HG03060 (cell line): Measurements from ENCODE around the gene C19orf25.

ENCODE experiments used
- ATAC-seq: cut with Tn5 transposase; IDR thresholded peaks from one replicate; pipeline ENCODE4 v1.9.1; 2021; ENCODE audit warnings: low read depth, moderate number of reproducible peaks; ENCODE audit not compliant: unreplicated experiment

Gene C19orf25

DNA sequence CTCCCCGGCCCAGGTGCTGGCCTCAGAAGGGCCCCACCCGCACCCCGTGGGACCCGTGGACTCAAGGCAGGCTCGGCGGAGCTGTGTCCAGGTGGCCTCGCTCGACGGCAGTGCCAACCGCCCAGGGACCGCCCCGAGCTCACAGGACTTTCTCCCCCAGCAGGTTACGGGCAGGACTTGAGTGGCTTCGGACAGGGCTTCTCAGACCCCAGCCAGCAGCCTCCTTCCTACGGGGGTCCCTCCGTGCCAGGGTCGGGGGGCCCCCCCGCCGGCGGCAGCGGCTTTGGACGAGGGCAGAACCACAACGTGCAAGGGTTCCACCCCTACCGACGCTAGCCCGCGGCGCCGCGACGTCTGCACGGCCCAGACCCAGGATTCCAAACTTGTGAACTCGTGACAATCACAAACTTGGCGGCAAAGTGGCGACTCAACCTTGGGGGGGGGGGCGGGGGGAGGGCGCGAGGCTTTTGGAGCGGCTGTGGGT lies 44.4 kb downstream of the C19orf25 start:
- no peak for ATAC-seq

DNA sequence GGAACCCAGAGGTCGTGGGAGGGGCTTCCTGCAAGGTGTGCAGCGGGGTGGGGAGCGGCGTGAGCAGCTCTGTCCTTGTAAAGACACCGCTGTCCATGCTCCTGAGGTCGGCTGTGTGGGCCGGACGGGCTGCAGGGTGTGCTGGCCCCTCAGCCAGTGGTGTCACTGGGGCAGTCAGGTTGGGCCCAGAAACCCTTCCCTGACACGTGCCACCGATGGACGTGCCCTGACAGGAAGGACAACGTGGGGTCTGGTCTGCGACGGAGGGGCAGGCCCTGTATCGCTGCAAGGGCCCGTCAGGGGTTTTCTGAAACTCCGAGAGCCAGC lies 45.0 kb downstream of the C19orf25 start:
- ATAC-seq: no peak

DNA sequence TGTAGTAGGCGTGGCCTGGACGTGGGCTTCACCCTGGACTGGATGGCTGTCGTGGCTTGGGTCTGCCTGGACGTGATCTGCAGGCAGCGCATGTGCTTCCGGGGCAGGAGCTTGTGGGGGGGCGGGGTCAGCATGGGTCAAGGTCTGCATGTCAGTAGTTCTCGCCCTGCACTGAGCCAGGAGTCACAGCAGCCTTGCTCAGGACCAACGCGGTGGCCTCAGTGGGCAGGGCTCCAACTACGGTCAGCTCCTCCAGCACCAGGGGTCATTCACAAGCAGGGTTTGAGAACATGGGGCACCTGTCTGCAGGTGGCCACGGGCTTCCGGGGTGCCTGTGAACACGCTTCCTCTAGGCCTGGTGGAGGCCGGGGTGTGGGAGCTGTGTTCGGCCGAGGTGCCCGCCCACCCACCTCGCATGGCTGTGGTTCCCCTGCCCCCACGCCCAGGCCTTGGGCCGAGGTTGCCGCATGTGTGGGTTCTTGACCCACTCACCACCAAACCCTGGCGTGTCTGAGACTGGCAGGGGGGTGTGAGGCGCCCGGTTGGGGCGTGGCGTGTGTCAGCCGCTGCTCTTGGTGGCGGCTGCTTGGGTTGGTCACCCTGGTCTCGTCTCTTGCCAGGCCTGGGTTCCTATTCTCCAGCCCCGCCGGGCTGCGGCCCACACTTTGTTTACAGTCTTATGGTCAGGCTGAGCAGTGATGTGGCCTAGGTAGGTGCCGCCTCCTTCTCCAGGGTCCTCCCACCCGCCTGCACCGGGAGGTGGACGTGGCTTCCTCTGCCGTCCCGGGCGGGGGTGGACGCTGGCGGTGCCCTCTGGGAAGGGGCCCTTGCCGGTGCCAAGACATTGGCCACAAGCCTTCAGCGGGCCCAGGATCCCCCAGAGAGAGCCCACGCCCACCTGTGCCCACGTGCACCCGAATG lies 45.6 kb downstream of the C19orf25 start:
- no peak for ATAC-seq

DNA sequence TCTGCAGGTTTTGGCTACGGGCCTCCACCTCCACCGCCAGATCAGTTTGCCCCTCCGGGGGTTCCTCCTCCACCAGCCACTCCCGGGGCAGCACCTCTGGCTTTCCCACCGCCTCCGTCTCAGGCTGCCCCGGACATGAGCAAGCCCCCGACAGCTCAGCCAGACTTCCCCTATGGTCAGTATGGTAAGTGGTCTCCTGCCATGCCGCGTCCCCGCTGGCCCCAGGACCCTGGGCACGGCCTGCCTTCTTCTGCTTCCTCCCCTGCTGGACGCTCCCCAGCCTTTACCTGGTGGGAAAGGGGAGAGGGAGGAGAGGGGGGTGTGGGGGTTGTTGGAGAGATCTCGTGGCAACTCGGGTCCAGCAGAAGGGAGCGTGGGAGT lies 46.5 kb downstream of the C19orf25 start:
- ATAC-seq: no peak

DNA sequence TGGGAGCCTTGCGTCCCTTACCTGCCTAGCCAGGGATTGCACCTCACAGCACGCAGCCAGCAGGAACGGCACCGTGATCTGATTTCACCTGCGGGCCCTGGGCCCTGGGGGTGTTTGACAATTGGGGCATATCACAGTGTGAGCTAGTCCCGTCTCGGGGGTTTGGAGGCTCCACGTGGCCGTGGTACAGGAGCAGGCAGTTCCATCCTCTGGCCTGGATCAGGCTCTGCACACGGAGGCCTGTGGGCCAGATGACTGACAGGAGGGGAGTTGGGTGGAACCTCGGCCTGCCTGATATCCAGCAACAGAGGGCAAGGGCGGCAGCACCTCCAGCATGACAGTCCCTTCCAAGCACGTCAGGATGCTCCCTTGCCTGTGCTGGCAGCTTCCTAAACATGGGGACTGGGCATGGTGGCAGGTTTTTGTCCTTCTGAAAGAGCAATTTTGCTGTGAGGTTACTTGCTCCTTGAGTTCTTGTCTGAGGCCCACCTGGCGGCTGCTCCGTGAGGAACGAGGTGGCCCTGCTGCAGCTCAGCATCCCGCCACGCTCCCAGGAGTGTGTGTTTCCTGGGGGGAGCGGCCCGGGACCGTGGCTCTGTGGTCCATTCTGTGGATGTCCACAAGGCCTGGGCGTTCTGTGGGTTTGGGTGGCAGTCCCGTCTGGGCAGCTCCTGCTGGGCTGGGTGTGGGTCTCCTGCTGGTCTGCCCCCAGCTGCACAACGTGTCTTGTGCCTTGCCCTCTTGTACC lies 47.1 kb downstream of the C19orf25 start:
- ATAC-seq: no peak

DNA sequence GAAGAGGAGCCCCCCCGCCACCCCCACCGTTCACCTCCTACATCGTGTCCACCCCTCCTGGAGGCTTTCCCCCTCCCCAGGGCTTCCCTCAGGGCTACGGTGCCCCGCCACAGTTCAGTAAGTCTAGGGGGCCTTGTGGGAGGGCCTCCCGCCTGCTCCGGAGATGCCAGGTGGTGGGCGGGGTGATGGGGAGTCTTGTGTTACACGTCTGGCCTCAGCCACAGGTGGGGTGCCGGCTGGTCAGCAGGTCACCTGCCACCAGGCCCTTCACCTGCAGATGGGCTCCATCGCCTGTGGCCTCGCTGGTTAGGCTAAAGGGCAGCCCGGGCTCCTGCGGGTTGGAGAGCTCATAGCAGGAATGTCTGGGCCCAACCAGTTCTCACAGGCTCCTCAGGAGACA lies 48.8 kb downstream of the C19orf25 start:
- ATAC-seq: no peak

DNA sequence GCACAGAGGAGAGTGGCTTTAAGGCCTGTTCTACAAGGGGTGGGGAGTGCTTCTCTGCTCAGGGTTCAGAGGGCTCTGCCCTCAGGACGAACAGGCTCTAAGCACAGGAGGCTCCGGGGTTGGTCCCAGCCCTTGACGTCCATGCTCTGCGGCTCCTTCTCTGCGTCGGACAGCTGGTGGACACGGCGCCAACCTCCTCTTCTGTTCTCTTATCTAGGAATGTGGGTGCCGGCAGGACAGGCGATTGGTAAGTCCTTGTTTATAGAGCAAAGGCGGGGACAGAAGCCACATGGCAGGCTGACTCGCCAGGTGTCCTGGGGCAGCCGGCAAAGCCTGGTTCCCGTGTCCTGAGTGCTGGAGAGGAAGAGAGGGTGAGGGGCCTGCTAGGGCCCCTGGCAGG lies 49.3 kb downstream of the C19orf25 start:
- no peak for ATAC-seq

DNA sequence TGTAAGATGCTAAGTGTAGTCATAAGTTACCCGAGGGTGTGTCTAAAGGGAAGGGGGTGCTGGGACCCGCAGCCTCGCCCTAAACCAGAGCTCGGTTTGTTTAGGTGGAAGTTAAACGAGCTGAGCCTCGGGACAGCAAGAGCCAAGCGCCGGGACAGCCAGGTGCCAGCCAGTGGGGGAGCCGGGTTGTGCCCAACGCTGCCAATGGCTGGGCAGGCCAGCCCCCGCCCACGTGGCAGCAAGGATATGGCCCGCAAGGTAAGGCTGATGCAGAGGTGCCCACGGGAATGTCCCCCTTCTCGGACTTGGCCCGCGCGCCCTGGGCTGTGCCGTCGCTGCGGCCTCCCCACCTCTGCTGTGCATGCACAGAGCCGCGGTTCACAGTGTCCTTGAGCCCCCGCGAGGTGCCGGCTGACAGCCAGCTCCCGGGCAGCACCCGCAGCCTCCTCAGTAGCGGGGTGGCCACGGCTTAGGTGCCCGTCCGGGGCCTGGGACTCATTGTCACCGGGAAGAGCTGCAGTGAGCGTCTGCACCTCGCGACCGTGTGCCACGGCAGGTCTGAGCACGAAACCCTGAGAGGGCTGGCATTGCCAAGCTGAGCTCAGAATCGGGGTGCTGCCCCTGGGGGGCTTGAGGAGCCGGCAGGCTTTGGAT lies 50.1 kb downstream of the C19orf25 start:
- no peak for ATAC-seq

DNA sequence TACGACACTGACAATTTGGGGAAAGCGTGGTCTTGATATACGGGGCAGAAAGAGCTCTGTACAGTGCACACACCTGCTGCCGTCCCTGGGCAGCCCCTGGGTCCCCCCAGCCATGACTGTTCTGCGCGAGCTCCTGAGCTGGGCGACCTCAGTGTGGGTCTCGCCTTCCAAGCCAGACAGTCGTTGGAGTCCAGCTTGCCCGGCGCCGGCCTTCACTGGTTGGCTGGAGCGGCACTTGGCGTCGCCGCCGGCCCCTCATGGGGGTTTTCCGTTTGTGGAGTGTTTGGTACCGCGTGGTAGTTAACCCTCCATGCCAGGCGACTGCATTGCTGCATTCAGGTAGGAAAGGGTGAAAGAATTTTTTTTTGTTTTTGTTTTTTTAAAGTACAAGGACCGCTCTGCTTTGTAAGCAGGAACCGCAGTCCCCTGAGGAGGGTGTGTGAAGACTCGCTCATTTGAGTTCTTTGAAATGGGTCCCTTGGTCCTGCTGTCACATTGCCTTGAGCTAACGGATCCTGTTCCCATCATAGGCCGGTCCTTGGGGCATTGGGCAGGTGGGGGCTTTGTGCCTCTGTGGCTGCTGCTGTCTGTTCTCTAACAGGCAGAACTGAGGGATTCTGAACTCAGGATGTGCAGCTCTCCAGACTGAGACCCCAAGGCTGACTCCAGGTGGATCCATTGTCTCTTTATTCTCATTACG lies 51.6 kb downstream of the C19orf25 start:
- no peak for ATAC-seq

DNA sequence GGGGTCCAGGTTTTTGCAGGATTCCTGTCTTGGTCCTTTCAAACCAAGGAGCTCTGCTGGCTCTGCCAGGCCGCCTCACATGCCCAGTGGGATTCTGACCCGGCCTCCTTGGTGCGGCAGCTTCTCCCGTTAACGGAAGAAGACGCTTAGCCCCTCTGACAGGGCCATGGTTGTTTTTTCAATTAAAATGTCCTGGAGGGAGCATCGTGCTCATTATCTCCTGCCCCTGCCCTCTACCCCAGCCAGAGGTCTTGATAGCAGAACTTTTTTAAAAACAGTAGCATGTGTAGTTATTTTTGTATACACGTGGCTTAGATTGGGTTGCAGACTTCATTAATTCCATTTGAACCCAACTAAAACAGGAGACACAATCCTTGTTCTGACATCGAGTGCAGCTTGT lies 52.3 kb downstream of the C19orf25 start:
- ATAC-seq: no peak

DNA sequence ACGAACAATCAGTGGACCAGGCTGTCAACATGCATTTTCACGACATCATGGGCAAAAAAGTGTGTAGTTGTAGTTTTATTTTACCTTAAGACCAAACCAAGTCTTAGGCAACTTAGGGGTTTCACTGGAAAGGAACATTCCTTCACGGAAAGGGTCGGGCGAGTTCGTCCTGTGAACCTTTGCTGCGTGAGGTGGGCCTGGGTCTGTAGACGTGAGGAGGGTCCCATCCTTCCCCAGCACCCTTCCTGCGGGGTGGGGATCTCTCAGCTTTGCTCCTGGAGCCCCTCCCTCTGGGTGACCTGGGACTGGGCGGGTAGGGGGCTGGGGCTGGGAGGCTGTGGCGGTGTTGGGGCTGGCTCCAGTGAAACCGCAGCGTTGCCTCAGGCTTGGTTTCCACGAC lies 53.1 kb downstream of the C19orf25 start:
- no peak for ATAC-seq

DNA sequence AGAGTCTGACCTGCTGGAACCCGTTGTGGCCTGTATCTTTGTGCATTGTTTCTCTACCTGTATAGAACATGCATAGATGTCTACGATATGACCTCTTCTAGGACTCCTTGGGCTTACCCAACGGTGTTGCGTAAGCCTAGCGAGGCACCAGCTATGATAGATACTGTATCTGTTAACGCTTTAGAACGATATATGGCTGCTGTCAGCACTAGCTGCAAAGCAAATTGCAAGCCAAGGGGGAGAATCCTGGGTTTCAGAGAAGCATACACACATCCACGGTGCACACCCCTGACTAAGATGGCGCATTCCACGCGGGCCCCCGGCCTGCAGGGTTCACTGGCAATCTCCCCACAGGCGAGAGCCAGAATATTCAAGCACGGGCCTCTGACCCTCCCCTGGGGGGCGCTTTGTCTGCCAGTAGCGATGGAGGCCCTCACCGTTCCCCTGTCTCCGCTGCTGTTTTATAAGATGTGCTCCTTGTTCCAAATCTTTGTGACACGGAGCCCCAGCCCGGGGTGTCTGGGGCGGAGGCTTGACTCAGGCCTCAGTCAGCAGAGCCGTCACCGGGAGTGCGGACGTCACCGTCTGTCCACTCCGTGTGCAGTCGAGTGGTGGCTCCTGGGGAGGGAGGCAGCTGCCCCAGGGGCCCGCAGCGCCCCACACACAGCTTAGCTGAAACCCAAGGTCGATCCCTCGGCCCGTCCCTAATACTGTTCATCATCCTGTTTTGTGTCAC lies 53.7 kb downstream of the C19orf25 start:
- no peak for ATAC-seq

DNA sequence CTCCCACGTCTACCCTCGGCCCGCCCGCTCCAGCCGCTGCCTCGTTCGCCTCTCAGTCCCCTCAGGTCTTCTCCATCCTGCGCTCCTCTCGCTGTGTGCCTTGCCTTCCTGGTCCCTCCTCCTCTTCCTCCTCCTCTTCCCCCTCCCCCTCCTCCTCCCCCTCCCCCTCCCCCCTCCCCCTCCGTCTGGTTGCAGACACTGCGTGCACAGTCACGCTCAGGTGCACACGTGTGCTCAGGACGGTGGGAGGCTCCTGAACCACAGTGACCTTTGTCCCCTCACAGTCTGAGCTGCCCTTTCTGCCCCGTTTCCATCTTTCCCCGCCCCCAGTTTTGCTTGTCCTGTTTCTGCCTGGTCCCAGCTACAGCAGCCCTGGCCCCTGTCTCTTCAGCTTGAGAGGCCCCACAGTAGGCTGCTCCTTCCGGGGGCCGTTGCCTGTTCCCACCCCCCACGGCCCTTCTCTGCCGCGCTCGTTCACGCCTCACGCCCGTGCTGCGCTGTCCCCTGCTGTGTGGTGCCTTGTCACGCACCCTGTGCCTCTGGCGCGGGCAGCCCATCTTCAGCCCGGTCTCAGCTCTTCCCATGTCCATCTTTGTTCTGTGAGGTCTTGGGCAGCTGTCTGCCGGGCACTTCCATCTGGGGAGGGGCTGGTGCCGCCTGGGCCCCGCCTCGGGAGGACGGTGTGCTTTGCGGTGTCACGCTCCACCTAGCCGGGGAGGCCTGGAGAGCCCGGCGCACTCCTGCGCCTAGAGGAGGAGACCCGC lies 54.6 kb downstream of the C19orf25 start:
- no peak for ATAC-seq

DNA sequence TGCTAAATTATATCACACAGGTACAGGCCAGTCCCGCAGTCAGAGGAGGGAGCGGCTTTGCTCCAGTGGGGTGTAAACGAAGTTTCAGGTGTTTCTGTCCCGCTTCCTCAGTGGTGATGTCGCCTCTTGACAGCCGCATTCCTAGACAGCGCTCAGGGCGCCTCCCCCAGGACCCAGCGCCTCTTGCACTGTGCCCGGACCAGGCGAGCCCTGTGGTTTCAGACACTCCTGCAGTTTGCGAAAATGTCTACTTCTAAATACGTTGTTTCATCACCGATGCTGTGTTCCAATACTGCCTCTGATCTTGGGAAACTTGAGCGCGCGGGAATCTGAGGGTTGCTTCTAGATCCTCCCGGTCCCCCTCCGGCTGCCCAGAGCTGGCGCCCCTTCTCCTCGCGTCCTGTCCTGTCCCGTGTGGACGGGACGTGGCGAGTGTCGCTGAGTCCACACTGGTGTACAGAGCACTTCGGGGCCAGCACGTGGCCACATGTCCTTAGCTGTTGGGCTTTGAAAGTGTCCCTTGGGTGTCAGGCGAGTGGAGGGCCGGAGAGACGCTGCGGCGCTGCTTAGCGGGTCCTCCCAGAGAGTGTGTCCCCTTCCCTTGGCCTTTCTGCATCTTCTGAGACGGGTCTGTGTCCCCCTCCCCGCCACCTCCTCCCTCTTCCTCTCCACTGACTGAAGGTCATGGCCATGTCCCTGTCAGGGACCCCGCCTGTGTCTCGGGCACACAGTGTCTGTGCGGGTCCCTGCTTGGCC lies 55.4 kb downstream of the C19orf25 start:
- no peak for ATAC-seq
